Right hindlimb (tissue), 1 donor: ENCODE data around the gene TAF4.
"Not testable (repeated sequence)": the region's sequence is repeated elsewhere in the genome, so short reads cannot be mapped to it uniquely, and the experiment has no call there.

Source experiments
- DNase-seq: peaks from one replicate; pipeline ENCODE4 v3.0.0-alpha.2; 2018

The TAF4 gene

DNA sequence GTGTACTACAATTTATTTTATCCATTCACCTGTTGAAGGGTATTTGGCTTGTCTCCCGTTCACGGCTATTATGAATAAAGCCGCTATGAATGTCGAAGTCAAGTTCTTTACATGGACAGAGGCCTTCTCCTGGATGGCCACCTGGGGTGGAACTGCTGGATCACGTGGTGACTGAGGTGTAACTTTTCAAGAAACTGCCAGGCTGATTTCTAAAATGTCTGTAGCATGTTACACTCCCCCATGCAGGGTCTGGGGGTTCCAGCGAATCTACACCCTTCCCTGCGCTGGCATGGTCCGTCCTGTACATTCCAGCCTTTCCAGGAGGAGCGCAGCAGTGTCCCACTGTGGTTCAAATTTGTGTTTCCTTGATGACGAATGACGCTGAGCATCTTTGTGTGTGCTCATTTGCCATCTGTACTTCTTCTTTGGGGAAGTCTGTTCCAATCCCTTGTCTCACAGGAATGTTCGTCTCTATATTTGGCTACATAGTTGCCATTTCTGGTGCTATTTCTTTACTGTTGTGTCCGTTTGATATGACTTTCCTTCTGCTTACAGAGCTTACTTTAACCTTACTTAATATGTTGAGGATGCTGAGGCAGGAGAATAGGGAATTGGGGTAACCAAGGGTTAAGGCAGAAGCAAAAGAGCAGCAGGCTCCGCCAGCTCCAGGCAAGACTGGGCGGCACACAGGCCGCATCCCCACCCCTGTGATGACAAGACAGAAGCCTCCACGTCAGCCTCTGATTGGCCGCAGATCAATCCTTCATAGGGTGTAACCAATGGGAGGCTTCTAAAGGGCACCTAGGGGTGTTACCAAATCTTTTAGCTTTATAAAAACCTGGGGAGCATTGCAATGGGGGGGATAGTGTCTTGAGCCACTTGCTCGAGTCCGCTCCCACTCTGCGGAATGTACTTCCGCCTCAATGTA lies 106.6 kb downstream of the TAF4 start:
- no peak for DNase-seq

DNA sequence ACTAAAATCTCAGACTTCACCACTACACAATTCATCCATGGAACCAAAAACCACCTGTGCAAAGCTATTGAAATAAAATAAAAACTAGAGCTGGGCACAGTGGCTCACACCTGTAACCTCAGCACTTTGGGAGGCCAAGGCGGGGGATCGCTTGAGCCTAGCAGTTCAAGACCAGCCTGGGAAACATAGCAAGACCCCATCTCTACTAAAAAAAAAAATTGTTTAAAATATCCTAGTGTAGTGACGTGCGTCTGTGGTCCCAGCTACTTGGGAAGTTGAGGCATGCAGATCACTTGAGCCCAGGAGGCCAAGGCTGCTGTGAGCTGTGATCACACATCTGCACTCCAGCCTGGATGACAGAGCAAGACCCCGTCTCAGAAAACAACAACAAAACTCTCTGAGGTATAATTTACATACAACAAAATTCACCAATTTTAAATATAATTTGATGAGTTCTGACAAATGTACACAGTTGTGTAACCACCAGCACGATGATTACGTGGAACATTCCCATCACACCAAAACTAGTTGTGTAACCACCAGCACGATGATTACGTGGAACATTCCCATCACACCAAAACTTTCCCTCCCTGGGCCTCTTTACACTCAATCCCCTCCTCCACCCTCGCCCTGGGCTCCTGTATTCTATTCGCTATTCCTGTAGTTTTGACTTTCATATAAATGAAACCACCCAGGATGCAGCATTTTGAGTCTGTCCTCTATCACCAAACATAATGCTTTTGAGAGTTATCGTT lies 107.5 kb downstream of the TAF4 start:
- no peak for DNase-seq

DNA sequence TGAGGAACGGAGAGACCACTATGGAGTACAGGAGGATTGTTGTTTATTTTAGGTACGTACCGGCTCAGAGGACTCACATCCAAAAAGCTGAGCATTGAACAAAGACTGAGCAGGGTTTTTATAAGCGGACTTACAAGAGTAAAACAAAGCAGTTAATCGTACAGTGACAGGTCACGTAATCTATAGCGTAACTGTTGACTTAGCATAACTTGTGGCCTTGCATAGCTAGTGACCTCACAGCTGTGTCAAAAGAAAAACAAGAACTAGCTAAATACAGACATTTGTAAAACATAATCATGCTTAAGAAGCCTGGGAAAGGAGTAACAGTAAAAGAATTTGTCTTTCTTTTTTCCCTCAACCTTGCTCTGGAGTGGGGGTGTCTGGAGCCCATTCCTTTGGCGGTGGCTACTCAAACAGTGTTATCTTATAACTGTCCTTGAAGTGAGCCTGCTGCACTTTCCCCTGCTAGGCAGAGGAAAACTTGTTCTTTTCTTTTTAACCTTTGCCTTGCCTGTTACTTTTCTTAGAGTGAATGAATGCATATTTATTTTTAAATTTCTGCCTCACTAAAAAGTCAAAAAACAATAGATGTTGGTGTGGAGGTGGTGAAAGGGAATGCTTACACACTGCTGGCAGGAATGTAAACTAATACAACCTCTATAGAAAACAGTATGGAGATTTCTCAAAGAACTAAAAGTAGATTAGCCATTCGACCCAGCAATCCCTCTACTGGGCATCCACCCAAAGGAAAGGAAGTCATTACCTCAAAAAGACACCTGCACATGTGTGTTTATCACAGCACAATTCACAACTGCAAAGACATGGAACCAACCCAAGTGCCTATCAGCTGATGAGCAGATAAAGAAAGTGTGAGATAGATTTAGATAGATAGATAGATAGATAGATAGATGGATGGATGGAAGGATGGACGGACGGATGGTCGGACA lies 109.0 kb downstream of the TAF4 start:
- DNase-seq: no peak

DNA sequence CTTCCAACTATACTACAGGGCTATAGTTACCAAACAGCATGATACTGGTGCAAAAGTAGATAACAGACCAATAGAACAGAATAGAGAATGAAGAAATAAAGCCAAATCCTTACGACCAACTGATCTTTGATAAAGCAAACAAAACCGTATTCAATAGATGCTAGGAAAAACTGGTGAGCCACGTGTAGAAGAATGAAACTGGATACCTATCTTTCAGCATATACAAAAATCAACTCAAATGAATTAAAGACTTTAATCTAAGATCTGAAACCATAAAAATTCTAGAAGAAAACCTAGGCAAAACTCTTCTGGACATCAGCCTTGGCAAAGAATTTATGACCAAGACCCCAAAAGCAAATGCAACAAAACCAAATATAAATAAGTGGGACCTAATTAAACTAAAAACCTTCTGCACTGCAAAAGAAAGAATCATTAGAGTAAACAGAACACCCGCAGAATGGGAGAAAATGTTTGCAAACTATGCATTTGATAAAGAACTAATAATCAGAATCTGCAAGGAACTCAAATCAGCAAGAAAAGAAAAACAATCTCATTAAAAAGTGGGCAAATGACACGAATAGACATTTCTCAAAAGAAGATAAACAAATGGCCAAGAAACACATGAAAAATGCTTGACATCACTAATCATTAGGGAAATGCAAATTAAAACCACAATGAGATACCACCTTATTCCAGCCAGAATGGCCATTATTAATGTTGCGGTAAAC lies 109.8 kb downstream of the TAF4 start:
- DNase-seq: no peak

DNA sequence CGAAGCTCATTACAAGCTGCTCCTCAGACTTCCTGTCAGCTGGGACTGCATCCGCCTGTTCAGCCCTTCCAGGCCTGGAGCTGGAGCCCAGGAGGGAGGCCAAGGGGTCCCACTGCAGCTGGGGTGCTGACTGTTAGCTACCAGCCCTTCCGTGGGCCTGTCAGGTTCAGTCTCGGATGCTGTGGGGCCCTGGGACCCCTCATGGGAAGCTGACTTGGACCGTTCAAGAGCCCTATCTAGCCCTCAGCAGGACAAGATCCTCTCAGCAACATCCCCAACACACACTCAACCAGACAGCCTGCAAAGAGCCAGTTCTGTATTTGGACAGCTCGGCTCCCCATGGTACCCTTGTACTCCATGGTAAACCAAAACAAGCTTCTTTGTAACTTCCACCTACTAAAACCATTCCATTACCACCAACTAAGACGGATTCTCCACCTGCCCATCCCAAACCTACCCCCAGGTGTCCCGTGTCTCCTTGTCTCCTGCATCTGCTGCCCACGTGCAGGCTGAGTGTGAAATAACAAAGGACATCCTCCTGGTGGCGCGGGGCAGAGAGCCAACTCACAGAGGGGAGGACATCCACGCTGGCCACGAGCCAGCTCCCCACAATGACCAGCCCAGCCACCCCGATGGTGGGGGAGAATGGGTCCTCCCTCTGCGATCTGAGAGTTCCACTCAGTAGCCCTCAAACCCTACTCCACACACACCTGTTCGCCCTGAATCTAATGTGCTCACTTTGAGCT lies 111.2 kb downstream of the TAF4 start:
- DNase-seq: no peak

DNA sequence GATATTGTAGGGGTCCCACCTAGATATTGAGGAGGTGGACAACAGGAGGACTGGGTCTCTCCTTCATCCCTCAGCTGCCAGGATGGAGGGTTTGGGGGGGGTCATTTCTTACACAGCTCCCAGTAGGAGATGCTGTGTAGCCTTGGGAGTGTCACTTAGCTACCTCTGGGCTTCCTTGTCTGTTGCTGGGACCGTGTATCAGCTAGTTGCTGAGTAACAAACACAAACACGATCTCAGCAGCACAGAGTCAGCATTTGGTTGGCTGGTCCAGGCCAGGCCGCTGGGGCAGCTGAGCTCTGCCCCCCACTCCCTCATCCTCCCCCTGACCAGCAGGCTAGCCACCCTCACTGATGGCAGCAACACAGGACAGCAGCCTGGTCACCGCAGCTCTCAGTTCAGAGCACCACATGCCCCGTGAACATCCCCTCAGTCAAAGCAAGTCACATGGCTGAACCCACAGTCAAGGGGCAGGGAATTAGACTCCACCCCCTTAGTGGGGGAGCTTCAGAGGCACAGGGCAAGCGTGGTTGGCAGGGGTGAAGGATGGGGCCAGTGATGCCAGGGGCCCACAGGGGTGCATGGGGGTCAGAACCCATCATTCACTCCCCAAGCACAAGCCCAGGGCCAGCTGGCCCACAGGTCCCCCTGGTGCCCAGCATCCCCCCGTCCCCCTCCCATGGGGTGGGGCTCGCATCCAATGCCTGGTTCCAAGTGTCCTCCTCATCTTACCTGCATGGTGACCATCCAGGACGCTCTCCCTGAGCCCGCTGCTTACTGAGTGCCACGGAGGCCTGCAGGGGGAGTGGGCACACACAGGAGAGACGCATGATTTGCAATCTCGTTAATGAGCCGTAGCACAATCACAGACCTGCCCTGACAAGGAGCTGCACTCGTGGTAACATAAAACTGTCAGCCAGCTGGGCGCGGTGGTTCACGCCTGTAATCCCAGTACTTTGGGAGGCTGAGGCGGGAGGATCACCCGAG lies 112.4 kb downstream of the TAF4 start:
- DNase-seq: no peak

DNA sequence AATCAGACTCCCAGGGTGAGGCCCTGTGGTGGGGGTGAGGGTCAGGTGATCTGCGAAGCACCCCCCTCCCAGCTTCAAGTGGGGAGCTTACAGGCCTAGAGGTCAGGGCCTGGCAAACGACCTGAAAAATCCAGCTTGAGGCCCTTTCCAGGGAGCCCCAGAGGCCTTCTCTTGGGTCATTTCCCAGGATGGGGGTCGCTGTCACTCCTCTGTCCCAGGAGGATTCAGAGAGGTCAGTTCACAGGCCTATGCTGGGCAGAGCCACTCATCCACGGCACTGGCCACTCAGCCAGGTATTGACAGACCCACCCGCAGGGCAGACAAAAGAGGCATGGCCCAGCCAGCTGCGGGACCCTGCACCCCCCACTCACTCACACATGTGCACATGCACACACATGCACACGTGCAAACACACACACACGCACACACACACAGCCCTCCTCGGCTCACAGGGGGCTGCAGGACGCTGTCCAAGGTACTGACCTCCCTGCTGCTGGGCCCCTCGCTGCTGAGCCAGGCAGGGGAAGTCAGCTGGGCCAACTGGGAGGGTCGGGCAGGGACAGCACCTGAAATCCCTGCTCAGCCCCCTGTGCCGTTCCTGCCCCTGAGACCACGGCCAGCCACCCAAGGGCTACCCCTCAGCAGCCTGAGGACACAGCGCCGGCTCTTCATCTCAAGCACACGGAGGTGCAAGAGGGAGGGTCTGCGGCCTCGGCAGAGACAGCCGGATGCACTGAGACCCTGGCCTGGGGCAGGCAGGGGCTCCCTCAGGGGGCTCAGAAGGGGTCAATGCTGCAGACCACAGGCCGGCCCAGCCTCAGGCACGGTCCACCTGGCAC lies 113.8 kb downstream of the TAF4 start:
- peak; percentile 73 for DNase-seq

DNA sequence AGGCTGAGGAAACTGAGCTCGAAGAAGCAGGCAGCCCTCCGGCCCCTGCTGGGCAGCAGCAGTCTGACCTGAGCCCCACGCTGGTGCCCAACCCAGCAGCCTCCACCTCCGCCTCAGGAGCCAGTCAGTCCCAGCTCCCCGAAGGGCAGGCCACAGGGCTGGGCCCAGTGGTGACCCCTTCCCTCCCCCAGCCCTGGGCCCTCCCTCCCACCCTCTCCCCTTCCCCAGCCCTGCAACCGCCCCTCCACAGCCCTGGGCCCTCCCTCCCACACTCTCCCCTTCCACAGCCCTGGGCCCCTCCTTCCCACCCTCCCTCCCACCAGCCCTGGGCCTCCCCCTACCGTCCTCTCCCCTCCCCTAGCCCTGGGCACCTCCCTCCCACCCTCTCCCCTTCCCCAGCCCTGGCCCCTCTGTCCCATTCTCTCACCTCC lies 115.0 kb downstream of the TAF4 start:
- no peak for DNase-seq

DNA sequence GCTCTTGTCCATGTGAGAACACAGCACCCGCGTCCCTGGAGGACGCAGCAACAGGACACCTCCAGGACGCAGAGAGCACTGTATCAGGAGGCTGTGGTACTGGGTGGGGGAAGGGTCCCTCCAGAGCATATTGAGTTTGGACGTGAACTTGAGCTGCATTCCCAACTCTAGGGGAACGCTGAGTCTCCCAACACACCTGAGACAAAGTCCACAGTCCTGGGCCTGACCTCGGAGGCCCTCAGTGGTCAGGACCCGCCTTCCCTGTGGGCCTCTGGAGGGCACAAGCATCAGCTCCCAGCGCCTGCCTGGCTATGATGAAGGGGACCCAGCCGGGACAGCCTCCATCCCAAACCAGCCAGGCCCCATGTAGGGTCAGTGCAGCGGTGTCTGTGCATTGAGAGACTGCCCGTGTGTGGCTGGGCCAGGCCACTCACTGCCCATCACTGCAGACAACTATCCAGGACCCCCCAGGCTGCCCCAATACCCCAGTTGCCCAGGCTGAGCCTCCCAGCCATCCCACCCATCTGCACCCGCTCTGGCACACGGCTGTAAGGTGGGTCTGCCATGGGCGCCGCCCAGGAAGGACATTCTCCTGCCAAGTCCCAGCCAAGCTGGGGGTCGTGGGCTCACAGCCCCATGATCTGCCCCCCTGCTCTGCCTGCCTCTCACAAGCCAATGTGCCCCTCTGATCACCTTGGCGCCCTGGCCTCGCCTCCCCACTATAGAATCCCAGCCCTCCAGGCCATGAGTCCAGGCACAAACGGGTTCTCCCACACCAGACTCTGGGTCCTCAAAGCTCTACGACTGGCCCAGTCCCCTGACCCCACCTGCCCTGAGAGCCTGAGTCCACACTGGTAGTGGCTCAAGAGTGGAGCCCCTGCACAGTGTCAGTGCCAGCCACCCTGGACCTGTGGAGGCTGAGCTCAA lies 115.7 kb downstream of the TAF4 start:
- no peak for DNase-seq

DNA sequence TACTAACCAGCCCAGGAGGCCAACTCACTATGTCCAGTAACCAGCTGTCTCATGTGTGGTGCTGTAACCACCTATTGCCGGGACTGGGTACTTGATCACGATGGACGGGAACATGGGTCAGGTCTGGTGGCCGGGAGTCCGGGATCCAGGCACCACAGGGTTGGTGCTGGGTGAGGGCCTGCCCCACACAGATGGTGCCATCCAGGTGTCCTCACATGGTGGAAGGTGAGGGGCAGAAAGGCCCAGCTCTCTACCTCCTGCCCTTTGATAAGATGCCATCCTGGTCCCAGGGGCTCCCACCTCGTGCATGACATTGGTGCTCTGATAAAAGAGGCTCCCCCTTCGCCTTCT lies 116.3 kb downstream of the TAF4 start:
- DNase-seq: no peak

DNA sequence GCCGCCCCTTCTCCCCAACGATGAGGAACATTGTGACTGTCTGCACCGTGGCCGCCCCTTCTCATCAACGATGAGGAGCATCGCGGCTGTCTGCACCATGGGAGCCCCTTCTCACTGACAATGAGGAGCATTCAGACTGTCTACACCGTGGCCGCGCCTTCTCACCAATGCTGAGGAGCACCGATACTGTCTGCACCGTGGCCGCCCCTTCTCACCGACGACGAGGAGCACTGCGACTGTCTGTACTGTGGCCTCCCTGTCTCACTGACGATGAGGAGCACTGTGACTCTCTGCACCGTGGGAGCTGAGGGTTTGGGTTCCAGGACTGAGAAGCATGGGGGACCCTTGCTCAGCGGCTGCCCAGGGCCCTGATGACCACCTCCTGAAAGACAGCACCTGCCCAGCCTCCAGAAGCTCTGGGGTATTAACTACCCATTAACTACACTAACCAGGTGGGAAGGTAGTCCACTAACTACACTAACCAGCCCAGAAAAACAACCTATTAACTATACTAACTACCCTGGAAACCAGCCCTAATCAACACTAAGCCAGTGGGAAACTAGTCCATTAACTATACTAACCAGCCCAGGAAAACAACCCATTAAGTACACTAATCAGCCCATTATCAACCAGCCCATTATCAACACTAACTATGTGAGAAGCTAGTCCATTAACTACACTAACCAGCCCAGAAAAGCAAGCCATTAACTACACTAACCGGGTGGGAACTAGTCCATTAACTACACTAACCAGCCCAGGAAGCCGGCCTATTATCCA lies 116.9 kb downstream of the TAF4 start:
- no peak for DNase-seq

DNA sequence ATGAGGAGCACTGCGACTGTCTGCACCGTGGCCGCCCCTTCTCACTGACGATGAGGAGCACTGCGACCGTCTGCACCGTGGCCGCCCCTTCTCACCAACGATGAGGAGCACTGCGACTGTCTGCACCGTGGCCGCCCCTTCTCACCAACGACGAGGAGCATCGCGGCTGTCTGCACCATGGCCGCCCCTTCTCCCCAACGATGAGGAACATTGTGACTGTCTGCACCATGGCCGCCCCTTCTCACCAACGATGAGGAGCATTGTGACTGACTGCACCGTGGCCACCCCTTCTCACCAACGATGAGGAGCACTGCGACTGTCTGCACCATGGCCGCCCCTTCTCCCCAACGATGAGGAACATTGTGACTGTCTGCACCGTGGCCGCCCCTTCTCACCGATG lies 117.6 kb downstream of the TAF4 start:
- not testable (repeated sequence) for DNase-seq

DNA sequence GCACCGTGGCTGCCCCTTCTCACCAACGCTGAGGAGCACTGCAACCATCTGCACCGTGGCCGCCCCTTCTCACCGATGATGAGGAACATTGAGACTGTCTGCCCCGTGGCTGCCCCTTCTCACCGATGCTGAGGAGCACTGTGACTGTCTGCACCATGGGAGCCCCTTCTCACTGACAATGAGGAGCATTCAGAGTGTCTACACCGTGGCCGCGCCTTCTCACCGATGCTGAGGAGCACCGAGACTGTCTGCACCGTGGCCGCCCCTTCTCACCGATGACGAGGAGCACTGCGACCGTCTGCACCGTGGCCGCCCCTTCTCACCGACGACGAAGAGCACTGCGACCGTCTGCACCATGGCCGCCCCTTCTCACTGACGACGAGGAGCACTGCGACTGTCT lies 120.2 kb downstream of the TAF4 start:
- DNase-seq: not testable (repeated sequence)

DNA sequence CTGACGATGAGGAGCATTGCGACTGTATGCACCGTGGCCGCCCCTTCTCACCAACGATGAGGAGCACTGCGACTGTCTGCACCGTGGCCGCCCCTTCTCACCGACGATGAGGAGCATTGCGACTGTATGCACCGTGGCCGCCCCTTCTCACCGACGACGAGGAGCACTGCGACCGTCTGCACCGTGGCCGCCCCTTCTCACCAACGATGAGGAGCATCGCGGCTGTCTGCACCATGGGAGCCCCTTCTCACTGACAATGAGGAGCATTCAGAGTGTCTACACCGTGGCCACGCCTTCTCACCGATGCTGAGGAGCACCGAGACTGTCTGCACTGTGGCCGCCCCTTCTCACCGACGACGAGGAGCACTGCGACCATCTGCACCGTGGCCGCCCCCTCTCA lies 120.7 kb downstream of the TAF4 start:
- not testable (repeated sequence) for DNase-seq

DNA sequence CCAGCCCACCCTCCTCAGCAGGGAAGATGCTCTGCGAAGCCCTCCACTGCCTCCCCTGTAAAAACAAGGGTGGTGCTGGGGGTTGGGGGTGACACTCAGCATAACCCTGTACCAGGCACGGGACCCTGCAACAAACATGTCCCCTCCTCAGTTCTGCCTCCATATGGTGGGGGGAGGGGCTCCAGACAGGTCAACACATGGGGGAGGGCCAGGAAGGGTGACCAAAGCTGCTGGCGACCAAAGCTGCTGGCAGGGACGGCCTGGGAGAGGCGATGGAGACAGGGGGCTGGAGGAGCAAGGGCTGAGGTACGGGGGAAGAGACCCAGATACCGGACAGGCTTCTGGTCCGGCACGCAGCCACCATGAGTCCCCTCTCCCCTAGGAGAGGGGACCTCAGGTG lies 123.2 kb downstream of the TAF4 start:
- no peak for DNase-seq

DNA sequence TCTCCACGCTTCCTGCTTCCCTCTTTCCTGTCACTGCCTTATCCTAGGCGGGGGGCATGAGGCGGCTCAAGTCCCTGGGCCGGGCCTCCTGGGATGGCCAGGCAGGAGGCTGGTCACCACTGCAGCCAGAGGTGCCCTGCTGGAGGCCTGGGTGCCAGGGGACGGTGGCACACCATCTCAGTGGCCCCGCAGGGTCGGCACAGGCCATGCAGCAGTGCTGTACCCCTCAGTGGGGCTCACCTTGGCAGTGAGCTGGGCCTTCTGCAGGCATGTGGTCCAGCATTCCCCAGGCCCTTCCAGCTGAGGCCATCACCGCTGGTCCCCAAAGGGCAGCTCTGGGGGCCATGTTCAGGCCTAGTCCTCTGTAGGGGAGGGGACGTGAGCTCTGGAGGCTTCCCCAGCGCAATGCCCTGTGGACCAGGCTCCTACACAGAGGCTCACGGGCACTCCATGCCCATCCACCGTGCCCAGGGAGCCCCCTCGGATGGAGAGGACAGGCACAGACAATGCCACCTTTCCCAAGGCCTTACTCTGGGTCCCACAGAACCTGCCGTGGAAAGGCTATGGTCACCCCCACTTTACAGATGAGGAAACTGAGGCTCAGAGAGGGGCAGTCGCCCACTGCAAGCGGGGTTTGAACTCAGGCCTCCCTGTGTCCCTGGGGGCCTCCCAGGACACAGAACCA lies 123.8 kb downstream of the TAF4 start:
- DNase-seq: no peak
